Caki2 (cell line): ENCODE results near the gene SEL1L3. TPM values are rescaled to one million over a fixed set of nuclear protein-coding genes. Genes with fewer than 3 reads are reported as not detected.

Source experiments
- DNase-seq: peaks from one replicate; pipeline ENCODE4 v3.0.0-alpha.2; 2015; ENCODE audit warnings: low read depth
- in situ Hi-C: cut with HindIII; loops from 2 replicates; pipeline ENCODE4 v1.10.0; 2016; ENCODE audit warnings: low sequenced_read_pairs, low pct_unique_long_range_greater_than_20kb, mixed read lengths
- total RNA-seq: library from RNA; depleted of rRNA; stranded (reverse); fragments of >200 nt; shearing (Covaris generic); gene quantifications from 2 replicates; pipeline ENCODE4 v1.2.3, GENCODE V29; 2014; ENCODE audit warnings: low replicate concordance

SEL1L3 gene
- total RNA-seq, 1 experiment from 2014 or later = 124 TPM

DNA sequence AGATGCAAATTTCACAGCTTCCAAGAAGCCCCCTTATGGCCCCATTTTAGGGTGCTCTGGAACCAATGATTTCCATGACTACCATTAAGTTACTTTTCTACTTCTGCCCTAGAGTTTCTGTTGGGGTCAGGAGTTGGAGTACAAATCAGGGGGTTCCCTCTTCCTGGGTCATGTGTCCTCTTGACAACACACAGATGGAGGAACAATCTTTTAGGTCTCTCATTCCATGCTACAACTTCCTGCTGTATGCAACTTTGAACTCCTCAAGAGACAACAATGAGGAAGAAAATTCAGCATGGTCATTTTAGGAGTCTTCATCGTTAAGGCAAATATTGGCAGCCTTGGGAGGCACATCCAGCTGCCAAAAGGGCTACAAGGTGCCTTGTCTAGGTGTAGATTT, 79.7 kb downstream of the SEL1L3 start:
- DNase-seq = no peak
- in situ Hi-C loops = no loop called here

DNA sequence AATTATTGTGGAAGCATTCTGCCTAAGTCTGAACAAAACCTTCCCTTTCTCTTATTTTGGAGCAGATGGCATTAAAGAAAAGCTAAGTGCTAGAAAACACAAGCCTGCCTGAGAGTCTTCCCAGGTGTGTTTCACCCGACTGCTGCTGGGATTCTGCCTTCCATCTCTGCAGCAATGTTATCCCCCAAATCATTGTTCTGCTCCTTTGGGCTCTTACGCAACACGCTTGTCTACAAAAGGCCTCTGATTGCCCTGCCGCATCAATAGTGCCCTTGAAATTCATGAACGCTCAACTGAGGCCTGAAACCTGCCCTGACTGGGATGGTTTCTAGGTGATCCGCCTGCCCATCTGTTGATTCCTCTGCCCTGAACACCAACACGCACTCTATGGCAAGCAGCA, 80.3 kb downstream of the SEL1L3 start:
- no peak for DNase-seq
- in situ Hi-C loops = no loop called here

DNA sequence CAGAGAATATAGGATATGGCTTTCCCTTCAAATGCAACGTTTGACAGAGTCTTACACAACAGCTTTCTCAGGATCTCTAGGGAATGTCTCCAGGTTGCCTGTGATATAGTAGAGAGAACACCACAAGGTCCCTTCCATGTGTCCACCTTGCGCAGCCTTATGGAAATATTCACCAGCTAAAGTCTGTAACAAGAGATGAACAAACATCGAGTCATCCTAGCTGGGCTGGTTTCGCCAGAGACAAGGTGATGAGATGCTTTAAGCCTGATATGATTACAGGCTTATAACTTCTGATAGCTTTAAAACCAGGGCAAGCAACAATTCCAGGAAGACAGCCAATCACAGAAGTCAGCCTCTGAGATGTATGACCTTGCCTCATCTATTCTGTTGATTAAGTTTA, 83.8 kb downstream of the SEL1L3 start:
- in situ Hi-C loops = no loop called here
- no peak for DNase-seq

DNA sequence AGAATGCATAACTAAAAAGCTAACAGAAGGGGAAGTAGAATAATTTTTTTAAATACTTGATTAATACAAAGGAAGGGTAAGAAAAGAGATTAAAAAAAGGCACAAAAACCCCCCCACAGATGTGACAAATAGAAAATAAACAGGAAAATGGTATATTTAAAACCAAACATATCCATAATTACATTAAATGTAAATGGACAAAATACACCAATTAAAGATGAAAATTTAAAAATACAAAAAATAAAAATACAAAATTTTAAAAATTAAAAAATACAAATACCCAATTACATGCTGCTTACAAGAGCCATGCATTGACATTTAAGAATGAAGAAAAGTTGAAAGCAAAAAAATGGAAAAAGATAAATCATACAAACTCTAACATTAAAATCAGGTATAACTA, 86.0 kb downstream of the SEL1L3 start:
- in situ Hi-C loops = no loop called here
- no peak for DNase-seq

DNA sequence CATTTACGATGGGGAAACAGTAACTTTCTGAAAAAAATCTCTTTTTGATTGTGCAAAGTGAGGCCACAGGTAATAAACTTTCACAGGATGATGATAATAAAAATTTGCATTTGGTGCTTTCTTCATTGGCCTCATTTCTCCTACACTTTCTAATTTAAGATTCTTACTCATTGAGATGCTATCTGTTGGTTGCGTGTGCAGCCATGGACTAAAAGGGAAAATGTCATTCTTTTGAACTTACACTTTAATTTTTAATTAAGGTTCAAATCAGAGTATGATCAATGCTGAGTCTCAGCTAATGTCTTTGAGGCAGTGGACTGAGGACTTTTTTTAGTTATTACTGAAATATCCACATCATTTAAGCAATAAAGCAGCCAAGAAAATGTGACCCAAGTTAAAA, 87.6 kb downstream of the SEL1L3 start:
- DNase-seq = no peak
- in situ Hi-C loops = no loop called here

DNA sequence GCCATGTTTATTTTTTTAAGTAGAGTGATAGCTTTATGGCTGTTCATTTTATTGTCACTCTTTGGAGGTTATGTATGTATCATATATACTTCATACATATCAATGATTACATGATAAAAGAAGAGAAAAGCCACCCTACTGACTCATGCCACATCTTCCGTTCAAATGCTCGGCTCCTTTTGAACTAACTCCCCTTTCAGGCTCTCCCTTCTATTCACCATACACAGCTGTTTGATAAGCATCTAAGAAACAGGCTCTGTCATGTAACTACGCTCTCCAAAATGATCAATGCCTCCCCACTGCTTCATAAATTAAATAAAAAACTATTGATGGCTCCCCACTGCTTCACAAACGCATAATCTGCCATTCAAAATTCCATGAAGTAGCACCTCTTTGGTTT, 89.4 kb downstream of the SEL1L3 start:
- DNase-seq = no peak
- in situ Hi-C loops = no loop called here

DNA sequence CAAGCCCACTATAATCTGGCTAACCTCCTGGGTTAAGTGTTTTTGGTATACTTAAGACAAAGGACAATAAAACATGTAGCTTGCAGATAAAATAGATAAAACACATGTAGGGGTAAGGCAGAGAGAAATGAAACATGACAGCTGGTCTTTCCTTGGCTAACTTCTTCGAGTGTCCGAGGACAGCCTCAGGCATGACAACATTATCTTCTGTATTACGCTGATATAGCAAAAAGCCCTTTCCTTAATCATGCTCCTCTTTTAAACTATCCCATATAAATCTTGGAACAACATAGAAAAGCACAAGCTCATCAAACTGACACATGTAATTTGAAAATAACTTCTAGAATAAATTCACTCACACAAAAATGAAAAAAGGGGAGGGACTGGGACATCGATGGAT, 91.1 kb downstream of the SEL1L3 start:
- no peak for DNase-seq
- in situ Hi-C loops = no loop called here

DNA sequence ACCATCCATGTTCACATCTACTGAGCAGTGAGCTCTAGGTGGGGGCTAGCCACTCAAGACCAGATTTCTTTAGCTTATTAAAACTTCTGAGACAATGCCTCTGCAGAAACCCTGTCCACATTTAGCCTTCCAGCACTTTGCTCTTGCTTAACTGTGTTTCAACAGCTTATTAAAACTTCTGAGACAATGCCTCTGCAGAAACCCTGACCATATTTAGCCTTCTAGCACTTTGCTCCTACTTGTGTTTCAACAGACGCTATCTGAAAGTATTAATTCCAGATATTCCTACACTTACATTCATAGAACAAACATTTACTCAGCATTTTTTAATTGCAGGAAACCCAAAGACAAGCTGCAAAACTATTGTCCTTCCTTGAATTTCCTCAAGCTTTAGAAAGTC, 91.9 kb downstream of the SEL1L3 start:
- in situ Hi-C loops = no loop called here
- DNase-seq = no peak

DNA sequence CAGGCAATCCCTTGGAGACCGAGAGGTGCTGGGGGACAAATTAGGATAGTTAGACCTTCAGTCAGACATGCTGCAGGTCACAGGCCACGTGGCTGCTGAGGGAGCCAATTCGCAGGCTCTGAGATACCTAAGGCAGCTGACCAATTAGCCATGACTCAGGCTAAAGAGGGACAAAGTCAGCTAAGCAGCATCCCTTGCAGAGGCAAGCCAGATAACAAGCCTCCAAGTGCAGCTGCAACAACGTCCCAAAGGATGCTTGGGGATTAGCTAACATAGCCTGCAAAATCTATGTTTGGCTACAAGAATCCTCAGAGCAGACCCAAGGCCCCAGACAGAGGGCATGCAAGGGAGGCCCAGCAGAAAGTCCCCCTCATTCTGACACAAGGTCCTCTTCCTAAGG, 93.5 kb downstream of the SEL1L3 start:
- in situ Hi-C loops = loop anchor here (5.0 kb wide), 1 partner anchor 327 kb away; no protein-coding TSS in a partner anchor
- DNase-seq = no peak

DNA sequence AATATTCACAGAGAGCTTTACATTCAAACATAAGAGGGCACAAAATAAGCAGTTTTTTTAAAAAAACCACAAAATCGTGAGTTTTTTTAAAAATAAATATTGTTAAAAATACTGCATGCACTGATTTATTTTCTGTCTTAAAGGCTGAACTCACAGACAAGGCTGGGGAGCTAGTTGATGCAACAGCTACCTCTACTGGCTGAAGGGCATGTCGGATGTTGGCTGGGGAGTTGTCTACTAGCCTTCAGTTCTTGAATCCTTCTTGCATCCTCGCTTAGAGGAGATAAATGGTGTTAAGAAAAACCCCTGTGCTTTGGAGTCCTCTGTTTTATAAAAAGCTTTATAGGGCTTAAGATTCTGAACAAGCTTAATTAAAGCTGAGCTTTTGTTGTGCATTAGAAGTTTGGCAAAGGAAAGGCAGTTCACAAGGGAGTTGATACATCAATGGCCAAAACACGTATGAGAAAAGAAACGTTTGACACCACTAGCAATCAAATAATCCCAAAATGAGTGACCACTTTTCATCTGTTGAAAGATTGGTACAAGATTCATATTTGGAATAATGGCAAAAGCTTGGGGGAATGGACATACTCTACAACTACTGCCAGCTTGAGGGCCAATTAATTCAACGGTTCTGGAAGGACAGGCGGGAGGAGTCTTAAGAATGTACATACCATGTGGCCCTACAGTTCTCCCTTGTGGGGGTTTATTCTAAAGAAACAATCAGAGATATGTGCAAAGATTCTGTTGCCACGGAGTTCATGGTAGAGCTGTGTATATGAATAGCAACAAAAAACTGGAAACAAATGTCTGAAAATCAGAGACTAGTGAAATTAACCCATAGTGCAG, 94.7 kb downstream of the SEL1L3 start:
- in situ Hi-C loops = loop anchor here (5.0 kb wide), 1 partner anchor 326 kb away; no protein-coding TSS in a partner anchor
- peak; percentile 44 for DNase-seq

DNA sequence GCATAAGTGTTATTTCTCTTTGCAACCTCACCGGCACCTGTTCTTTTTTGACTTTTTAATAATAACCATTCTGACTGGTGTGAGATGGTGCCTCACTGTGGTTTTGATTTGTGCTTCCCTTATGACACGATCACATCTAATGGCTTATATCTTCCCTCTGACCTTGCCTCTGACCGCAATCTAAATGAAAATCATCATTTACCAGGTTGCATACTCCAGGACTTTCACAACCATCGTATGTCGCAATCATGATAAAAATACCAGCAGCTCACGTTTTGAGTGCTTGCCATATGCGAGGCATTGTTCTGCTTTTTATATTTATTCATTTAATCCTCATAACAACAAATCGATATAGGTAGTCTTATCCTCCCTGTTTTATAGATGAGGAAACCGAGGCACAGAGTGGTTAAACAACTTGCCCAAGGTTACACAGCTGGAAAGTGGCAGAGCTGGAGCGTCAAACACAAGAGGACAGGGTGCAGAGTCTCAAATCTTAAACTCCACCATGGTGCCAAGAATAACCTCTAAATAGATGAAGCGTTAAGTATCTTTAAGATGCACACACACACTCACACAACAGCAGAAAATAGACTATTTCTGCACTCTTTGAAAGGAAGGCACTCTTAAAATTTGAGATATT, 102.2 kb downstream of the SEL1L3 start:
- in situ Hi-C loops = no loop called here
- DNase-seq = no peak

DNA sequence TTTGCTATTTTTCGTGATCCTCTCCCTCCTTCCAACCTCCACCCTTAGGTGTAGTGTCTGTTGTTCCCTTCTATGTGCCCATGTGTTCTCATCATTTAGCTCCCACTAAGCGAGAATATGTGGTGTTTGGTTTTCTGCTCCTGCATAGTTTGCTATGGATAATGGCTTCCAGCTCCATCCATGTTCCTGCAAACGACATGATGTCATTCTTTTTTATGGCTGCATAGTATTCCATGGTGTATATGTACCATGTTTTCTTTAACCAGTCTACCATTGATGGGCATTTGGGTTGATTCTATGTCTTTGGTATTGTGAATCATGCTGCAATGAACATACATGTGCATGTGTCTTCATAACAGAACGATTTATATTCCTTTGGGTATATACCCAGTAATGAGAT, 102.7 kb downstream of the SEL1L3 start:
- in situ Hi-C loops = no loop called here

DNA sequence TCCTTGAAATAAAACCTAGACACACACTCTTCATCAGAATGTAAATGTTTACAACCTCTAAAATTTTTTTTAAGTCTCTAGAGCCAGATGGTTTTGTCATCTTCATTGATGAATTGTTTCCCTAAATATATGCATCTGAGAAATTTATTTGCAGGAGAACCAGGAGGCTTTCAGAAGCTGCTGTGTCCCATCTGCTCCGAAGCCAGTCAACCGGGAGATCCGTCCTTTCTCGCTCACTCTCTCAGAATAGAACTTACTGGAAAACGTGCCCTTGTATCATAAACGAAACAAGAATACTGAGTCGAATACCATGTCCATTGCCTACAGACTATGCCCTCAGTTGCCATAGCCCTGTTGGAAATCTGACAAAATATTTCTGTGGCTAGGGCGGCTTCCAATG, 103.7 kb downstream of the SEL1L3 start:
- DNase-seq = no peak
- in situ Hi-C loops = no loop called here

More for the DNA sequence above, 102.7 kb downstream of the SEL1L3 start:
- no peak for DNase-seq

DNA sequence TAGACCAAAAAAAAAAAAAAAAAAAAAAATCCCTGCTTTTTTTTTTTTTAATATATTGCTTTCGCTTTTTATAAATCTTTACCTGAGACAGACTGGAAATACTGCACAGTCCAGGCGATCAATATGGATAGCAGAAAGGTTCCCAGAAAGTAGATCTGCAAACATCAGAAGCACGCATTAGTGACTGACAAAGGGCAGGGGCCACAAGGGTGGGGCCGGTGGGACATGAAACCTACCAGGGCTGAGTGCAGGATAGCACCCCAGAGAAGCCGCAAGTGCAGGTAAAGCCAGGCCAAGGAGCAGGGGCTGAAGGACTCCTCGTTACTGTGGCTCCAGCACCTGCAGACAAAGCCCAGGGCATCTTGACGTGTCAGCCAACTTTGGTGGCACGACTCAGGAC, 105.3 kb downstream of the SEL1L3 start:
- in situ Hi-C loops = no loop called here
- DNase-seq = no peak

DNA sequence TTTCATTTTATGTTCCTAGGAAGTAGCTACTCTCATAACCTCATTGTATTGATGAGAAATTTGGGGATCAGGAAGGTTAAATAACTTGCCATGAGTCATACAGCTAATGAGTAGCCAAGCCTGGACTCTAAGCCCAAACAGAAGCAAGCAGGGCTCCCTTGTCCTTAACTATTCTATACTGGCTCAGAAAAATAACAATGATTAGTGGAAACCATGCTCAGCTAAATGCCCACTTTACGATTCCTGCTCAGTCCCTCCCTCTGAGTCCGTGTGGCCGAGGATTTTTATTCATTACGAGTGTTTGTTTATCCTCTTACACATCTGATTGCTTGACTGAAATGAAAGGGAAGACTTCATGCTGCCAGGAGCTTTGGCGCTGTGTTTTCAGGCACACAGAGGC, 106.3 kb downstream of the SEL1L3 start:
- in situ Hi-C loops = no loop called here
- peak; percentile 93 for DNase-seq

DNA sequence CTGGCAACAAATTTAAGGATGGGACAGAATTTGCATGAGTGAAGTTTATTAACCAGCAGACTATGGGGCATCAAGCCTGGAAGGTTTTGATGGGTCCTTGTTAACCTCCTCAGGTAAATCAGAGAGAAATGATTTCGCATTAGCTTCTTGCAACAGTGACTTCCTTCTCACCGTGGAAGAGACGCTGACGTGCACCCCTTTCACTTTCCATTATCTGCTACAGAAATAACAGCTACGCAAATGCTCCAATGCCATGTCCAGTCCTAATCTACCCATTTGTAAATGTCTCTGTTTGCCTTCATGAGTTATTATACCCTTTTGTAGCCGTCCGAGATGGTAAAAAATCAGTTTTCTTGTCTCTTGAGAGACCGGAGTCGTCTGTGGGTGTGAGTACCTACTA, 106.9 kb downstream of the SEL1L3 start:
- in situ Hi-C loops = no loop called here
- no peak for DNase-seq

DNA sequence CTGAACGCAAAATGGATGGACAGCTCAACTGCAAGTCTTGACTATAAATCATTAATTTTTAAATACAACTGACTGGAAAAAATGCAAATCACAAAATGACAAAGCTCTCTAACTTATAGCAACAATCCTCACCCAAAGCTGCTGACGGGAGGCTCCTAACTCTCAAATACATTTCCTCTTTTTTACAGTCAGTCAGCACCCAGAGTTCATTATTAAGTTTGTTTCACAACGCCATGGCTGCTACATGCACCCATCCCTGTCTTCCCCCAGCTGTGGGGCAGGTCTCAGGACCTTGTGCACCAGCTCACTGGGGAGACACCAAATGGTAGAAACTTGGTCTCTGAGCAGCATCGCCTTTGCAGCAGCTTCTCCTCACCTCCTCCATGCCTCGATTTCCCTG, 109.5 kb downstream of the SEL1L3 start:
- in situ Hi-C loops = no loop called here
- DNase-seq = no peak

DNA sequence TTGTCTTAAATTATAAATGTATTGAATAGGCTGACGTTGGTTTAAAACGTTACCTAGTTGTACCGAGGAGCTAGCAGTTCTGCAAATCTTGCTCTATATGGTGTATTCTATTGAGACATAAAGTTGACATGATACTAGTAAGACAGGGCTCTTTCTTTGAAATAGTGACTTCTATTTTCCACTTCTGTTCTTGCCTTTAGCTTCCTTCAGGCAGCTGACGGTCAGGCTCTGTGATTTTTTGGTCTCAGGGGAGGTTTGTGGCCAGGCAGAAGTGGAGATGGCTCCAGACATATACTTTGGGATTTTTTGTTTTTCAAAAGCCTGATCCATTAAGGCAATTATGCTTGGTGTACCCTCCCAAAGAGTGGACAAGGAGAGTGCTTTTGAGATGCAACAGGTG, 111.9 kb downstream of the SEL1L3 start:
- DNase-seq = no peak
- in situ Hi-C loops = no loop called here

DNA sequence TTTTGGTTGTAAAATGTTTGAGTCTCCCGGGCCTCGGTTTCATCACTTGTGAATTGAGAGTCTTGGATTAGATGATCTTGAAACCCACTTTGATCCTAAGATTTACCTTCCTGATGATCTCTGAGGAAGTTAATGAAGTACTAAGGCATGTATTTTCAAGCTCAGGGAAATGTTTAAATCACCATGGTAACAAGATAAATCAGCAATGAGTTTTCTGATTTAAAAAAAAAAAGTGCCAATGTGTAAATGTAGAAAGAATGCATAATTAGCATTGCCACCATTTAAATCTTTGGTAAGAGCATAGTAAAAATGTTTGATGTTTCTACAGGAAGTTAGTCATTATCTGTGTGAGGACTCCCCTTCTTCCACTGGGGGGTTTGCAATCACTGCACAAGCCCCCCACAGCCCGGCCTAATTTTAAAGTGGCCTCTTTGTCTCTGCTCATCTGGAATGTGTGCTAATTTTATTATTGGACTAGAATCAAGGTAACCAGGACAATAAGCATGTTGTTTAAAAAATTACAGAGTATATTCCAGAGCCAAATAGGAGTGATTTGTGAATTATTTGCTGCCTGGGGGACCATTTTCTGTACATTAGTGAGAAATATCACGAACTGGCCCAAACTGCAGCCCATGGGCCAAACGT, 113.5 kb downstream of the SEL1L3 start:
- peak; percentile 37 for DNase-seq
- in situ Hi-C loops = no loop called here
